RPMI7951 (cell line): ENCODE results near the gene CIB2. TPM values are rescaled to one million over a fixed set of nuclear protein-coding genes. Genes with fewer than 3 reads are reported as not detected.
"Not testable (repeated sequence)": the region's sequence is repeated elsewhere in the genome, so short reads cannot be mapped to it uniquely, and the experiment has no call there.

Source experiments
- DNase-seq: peaks from one replicate; pipeline ENCODE4 v3.0.0-alpha.2; 2012; ENCODE audit warnings: low read depth
- total RNA-seq: library from RNA; depleted of rRNA; stranded (reverse); fragments of >200 nt; shearing (Covaris generic); gene quantifications from 2 replicates; pipeline ENCODE4 v1.2.3, GENCODE V29; 2014; rRNA removed

The CIB2 gene
- total RNA-seq, result 6.2 and 7.8 TPM in 2 replicates

GRCh38 chr15:78131295-78132061, at the start of gene CIB2:
TSS of gene CIB2 (minus strand) at chr15:78131445. CDS start at chr15:78131215, 230 bp downstream.
- DNase-seq, result peak; percentile 63

- DNase-seq, result no peak
These were observed 48.7 kb upstream of the CIB2 start for GRCh38 chr15:78179906-78180305.

GRCh38 chr15:78179286-78179840, 48.1 kb upstream of the CIB2 start:
- DNase-seq, result no peak

GRCh38 chr15:78178064-78178463, 46.8 kb upstream of the CIB2 start:
- no peak for DNase-seq

GRCh38 chr15:78177447-78177873, 46.2 kb upstream of the CIB2 start:
- peak; percentile 26 for DNase-seq

- DNase-seq, result no peak
These were observed 44.1 kb upstream of the CIB2 start for GRCh38 chr15:78175330-78175729.

- DNase-seq, result no peak
These were observed 43.2 kb upstream of the CIB2 start for GRCh38 chr15:78174401-78174800.

- DNase-seq, result no peak
These were observed 40.7 kb upstream of the CIB2 start for GRCh38 chr15:78171864-78172472.

- no peak for DNase-seq
These were observed 39.9 kb upstream of the CIB2 start for GRCh38 chr15:78170848-78171773.

GRCh38 chr15:78168608-78169007, 37.4 kb upstream of the CIB2 start:
- DNase-seq, result no peak

GRCh38 chr15:78167227-78167888, 36.1 kb upstream of the CIB2 start:
- DNase-seq, result no peak

GRCh38 chr15:78164010-78164409, 32.8 kb upstream of the CIB2 start:
- DNase-seq, result no peak

- DNase-seq, result no peak
These were observed 30.8 kb upstream of the CIB2 start for GRCh38 chr15:78162038-78162437.

GRCh38 chr15:78159395-78159794, 28.1 kb upstream of the CIB2 start:
- no peak for DNase-seq

- DNase-seq, result no peak
These were observed 26.0 kb upstream of the CIB2 start for GRCh38 chr15:78157203-78157602.

- no peak for DNase-seq
These were observed 25.4 kb upstream of the CIB2 start for GRCh38 chr15:78156653-78157052.

GRCh38 chr15:78155355-78155939, 24.2 kb upstream of the CIB2 start:
- DNase-seq, result no peak

GRCh38 chr15:78154955-78155354, 23.7 kb upstream of the CIB2 start:
- DNase-seq, result no peak

GRCh38 chr15:78151075-78151474, 19.8 kb upstream of the CIB2 start:
- DNase-seq, result not testable (repeated sequence)

GRCh38 chr15:78149805-78150751, 18.8 kb upstream of the CIB2 start:
- no peak for DNase-seq
